Femur (tissue), 1 donor: ENCODE data around the gene SCARB1.

Source experiments
- DNase-seq: peaks from one replicate; pipeline ENCODE4 v3.0.0-alpha.2; 2017

SCARB1 gene

DNA sequence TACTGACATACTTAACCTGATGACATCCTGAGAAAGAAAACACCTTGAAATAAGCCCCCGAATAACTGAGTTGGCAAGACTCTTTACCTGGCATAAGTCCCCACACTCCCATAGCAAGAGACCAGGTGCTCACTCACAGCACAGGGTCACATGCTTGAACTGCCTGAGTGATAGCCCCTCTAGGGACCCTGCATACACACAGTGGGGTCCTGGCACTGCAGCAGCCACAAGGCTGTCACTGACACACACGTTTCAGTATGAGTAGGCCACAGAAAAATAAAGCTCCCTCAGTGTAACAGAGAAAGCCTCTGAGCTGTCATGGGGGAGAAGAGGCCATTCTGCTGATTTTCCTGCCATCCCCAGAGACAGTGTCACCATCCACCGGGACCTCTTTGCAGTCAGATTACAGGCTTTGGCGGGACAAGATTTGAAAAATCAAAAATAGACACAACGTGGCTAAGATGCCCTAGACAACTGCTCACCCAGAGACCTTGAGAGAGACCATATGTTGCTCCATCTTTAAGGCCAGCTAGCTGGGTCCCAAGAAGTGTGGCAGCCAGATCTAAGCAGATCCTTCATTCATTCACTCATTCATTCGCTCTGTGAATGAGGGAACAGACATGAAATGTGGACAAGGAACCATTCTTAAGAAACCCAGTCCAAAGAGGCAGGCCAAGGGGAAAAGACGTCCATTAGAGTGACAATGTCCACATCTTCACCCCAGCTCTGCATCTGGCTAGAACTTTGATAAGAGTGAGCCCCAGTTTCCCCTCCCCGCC, 1.6 kb downstream of the SCARB1 start:
- DNase-seq = no peak

DNA sequence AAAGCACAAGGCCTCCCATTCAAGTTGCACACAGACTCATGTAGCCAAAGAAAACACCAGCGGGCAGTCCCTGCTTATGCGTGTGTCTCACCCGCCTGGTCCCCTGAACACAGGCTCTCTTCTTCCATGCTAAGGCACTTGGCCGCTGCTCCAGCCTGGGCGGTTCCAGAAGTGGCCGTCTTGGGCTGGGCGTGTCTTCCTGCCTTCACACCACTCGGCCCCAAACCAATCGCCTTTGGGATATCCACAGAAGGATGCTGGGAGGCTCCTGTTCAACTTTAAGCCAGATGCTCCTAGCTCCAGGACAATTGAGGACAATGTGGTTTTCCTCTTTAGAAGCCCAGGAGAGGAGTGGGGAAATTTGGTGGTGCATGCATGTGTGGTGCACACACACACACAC, 2.2 kb downstream of the SCARB1 start:
- peak; percentile 89 for DNase-seq

DNA sequence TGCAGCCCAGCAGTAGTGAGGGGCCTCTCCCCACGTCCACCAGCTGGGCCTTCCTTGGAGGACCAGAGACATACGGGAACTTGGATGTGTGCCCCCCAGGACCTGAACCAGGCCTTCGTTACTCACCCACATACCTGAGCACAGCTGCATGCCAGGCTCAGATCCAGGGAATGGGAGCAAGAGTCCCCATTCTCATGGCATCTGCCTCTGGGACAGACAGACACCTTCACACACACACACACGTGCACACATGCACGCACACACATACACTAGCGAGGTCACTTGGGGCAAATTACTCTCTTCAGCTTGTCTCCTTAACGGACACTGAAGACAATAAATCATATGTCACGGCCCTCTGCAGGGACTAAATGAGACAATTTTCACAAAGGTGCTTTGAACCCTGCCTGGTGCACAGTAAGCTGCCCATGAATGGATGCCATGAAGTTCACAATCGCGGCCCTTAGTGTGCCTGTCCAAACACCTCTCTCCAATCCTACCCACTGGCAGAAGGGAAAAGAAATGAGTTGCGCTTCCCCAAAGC, 5.7 kb downstream of the SCARB1 start:
- no peak for DNase-seq

DNA sequence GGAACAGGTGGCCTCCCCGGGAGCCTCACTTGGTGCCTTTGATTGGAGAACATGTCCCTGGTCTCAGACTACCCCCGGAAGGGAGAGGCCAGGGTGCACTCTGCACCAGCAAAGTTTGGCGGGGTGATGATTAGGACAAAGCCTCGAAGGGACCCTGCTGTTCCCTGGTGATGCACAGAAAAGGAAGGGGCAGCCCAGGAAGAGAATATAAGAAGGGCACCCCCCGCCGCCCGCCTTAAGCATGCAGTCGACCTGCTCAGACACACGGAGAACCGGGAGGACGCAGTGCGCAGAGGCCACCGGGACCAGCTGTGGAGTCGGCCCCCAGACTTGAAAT, 6.9 kb downstream of the SCARB1 start:
- no peak for DNase-seq

DNA sequence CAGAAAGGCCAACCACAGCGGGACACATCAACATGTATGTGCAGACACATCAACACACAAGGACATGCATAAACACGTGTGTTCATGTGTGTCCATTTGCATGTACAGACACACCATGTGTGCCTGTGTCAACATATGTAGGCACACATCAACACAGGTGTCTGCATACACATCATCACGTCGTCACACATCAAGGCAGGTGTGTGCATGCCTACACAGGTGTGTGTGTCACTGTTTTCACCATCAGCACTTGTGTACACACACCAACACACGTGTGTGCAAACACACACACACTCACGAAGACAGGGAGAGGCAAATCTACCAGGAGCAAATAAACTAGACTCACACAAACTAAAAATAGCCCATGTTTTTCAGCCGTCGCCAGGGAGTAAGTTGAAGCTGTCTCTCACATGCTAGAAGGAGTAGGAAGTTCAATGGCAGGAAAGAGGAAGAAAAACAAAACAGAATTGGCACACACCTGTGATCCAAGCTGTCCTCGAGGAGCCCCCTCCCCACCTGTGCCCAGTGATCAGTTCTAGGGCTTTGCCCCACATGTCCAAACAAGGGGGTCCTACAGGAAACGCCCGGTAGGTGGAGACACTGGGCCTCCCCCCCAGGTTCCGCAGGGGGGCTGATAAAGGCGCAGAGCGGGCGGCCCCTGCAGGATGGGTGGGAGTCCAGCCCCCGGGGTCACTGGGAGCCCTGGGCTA, 7.4 kb downstream of the SCARB1 start:
- DNase-seq = no peak

DNA sequence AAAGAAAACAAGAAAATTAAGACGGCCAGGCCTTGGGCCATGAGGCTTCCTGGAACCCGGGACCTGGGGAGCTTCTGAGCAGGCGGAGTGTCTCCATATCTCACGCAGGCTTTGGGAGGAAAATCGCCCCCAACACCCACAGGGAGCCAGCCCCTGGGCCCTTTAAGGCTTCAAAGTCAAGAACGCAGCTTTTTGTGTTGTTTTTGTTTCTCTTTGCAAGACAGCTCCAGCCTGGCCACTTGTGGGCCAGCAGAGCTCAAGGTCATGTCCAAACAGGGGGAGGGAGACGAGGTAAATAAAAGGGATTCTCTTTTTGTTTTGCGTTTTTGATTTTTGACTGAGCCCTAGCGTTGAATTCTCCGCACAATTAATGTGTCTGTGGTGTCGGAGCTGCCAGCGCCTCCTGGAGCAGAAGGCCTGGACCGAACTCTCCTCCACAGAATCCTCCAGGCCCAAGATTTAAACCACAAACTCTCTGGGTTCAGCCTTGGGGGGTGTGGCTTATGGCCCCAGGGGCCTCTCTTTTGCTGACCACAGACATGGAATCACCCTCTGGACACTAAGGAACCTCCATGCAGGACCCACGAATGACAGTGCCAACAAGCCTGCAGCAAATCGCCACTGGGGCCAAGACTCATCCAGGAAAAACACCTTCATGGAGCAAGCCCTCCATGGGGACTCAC, 8.2 kb downstream of the SCARB1 start:
- no peak for DNase-seq

DNA sequence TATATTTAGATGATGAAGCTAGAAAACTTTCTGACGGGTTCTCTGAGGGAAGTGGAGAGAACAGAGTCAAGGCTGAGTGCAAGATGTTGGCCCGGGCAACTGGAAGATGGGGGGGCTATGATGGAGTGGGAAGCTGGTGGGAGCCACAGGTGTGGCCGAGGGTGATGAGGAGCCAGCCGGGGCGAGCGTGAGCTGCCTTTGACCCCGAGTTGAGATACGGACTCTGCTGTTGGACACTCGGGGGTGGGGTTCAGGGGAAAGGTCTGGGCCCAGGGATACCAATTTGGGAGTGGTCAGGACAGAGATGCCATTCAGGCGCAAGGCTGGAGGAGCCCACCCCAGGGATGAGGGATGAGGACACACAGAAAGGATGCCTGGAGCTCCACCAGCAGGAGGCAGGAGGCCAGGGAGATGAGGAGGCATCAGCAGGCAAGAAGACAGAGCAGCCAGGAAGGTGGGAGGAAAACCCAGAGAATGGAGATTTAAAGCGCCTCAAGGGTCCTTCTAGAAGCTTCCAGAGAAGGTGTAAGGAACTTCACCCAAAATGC, 9.0 kb downstream of the SCARB1 start:
- no peak for DNase-seq

DNA sequence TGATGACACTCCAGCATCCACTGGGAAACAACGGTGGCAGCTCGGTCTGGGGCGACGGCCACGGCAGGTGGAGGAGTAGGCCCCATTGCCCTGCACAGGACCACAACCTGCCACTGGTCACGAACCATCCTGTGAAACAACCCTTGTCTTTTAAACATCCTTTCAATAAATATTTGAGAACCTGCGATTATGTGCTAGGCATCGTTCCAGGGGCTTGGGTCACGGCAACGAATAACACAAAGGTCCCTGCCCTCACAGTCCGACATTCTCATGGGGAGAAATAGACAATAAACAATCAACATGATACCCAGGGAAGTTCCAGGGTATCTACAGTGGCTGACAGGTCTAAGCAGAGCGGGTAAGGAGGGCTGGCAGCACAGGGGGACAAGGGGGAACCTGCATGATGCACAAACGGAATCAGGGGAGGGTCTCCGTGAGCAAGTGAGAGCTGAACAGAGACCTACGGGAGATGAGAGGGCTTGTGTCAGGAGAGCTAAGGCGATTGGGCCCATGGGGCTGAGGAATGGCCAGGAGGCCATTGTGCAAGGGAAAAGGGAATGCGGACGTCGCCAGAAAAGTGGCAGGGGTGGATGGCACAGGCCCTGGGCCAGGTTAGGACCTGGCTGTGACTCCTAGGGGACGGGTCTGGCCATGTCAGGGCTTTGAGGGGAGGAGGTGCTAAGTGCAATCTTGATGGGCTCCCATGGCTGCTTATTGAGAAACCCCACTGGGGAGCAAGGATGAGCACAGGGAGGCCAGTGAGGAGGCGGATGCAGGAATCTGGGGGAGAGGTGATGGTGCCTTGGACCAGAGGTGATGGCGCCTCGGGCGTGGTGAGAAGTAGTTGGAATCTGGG, 9.7 kb downstream of the SCARB1 start:
- no peak for DNase-seq

DNA sequence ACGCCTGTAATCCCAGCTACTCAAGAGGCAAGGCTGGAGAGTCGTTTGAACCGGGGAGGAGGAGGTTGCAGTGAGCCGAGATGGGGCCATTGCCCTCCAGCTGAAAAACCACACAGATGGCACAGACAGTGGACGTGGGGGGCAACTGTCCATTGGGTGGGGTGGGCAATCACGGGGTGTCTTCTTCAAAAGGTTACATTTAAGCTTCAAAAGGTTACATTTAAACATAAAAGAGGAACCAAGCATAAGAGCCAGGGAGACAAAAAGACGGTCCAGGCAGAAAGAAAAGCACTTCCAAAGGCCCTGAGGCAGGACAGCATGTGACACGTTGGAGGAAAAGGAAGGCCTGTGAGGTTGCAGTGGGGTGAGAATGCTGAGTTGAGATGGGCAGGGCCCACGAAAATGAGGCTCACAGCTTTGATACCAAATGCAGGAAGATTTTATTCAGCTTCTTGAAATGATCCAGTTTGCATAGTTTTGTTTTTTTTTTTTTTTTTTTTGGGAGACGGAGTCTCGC, 10.7 kb downstream of the SCARB1 start:
- DNase-seq = no peak

DNA sequence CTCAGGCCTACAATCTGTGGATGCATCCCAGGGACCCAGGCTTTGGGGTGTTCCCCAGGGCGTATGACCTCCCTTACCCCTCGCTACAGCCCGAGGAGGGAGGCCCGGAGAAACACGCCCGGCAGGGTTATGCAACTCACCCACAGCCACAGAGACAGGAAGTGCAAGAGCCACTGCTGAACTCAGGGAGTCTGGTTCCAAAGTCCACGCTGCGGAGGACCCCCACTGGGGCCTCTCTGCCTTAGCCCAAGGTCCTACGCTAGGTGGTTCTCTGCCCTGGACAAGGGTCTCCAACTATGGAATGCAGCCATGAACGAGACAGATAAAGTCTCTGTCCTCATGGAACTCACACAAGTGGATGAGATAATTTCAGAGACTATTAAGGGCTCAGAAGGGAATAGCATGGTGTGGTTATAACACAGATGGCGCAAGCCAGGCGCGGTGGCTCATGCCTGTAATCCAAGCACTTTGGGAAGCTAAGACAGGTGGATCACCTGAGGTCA, 11.3 kb downstream of the SCARB1 start:
- peak; percentile 68 for DNase-seq

DNA sequence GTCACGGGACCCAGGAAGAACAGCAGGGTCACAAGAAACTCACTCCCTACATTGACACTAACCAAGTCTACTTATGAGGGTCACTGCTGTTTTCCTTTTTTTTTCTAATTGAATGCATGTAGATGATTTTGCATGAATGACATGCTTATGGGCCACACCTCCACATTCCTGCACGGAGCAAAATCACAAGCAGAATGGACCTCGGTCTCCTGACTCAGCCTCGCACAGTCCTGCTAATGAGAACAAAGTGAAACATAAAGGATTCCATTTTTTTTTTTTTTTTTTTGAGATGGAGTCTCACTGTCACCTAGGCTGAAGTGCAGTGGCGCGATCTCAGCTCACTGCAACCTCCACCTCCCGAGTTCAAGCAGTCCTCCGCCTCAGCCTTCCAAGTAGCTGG, 12.3 kb downstream of the SCARB1 start:
- DNase-seq = no peak

DNA sequence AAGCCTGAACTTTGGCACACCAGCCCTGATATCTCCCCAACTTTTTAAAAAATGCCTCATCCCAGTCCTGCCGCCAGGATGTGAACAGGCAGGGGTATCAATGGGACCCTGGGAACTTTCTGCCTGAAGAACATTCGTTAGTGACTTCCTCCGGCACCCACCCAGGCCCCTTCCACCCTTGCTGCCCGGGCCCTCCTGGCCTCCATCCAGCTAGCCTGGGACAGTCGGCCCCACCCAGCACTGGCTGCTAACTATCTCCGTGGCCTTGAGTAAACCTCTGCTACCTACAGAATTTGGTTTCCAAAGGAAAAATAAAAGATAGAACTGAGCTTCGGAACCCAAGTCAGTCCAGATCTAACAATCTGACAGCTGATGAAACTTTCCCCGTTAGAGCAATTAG, 14.3 kb downstream of the SCARB1 start:
- DNase-seq = no peak

DNA sequence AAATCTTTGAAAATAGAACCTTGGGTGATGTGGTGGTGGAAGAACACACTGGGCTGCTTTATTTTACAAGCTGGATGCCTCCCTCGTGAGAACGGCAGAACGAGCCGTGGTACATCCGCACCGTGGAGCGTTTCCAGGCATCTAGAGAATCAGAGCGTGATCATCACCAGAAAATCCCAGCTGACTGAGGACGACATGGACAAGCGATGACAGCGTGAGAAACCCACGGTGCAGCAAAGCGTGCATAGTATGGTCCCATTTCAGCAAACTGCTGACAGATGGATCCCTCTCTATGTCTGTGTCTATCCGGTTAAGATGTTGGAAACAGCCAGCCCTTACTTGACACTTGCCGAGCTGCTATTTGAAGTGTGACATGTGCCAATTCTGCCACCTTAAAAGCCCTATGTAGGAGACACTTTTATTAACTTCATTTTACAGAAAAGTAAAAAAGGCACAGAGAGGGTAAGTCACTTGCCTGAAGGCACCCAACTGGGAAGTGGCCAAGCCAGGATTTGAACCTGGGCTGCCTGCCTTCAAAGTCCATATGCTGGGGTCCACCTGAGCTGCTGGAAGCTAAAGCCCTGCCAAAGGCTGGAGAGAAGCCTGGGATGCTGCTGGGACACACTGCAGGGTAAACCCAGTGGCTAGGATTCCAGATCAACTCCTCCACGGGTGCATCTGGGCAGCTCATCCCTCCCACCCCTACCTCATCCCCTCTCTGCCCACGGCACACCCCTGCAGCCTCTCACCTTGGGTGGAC, 14.9 kb downstream of the SCARB1 start:
- no peak for DNase-seq

DNA sequence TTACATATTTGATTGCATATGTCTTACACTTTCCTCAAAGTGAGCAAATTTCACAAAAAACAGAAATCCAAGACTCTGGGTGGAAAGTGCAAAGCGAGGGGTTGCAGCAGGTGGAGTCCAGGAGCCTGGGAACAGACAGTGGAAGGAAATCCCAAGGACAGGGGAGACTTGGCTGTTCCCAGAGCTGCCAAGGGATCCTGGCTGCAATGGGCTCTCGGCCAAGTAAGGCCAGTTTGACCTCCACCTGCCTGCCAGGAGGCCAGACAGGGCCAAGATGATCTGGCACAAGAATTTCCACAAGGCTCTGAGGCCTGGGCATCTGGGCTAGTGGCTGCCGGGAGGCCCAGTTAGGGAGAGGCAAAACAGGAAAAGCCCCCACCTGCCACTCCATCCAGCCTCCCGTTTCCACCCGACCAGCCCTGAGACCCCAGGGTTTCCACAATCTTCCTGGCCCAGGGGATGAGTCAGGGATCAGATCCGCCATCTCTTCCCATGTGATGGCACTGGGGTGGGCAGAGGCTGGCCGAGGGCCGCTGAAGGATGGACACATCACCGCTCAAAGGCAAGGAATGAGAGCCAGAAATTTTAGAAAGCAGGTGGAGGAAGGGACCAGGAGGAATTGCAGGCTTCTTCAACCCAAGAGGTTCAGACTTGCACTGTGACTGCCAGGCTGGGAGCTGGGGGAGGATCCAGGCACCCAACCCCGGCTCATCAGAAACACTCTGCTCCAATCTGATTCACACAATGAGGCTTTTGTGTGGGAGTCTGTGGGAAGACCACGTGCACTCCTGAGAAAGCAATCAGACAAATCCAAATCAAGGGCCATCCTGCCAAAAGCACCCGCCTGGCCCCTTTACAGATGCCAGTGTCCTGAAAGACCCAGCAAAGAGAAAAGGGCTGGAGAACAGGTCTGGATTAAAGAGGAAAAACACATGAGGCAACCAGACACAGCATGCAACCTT, 16.3 kb downstream of the SCARB1 start:
- no peak for DNase-seq

DNA sequence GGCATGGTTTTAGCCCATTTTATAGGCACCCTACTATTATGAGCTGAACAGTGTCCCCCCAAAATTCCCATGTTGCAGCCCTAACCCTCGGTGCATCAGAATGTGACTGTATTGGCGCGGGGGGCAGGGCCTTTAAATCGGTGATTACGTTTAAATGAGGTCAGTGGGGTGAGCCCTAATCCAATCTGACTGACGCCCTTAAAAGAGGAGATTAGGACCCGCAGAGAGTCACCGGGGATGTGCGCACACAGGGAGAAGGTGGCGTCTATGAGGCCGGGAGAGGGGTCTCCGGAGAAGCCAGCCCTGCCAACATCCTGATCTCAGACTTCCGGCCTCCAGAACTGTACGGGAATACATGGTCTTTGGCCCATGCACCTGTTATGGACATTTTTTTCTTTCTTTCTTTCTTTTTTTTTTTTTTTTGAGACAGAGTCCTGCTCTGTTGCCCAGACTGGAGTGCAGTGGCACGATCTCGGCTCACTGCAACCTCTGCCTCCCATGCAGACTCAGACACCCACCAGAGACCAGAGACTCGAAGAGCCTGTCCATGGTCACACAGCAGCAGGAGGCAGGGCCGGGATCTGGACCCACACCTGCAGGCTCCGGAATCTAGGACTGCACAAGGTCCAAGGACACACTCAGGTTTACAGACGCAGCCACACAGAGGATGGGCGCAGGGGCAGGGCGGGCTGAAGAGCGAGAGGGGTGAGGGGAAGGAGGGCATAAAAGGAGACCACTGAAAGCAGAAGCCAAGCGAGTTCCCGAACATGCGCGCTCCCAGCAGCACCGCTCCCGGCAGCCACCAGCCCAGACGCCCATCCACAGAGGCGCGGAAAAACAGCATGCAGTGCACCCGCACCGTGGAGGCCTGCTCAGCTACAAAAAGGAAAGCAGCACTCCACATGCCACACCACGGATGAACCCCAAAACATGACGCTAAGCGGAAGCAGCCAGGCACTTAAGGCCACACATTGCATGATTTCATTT, 19.0 kb downstream of the SCARB1 start:
- no peak for DNase-seq

DNA sequence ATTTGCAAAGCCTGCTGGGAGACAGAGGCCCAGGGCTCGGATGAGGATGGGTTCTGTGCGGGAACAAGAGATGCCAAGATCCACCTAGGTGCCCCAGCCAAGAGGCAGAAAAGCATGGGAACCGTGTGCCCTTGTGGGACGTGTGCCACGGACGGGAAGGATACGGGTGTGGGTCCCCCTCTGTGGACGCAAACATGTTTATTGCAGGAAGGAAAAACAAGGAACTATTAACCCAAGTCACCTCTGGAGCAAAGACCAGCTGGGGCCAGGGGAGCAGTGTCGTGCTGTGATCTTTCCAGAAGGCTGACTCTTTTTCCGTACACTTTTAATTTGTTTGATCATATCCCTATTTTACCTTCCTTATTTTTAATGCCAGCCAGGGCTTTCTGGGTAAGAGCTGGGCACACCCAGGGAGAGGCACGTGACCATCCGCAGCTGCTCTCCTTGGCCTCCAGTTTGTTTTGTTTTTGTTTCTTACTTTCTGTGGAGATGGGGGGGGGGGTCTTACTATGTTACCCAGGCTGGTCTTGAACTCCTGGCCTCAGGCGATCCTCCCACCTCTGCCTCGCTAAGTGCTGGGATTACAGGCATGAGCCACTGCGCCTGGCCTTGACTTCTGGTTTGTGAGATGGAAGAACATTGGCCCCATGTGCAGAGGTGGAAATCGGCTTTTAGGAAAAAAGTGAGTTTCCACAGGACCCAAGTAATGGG, 20.7 kb downstream of the SCARB1 start:
- no peak for DNase-seq

DNA sequence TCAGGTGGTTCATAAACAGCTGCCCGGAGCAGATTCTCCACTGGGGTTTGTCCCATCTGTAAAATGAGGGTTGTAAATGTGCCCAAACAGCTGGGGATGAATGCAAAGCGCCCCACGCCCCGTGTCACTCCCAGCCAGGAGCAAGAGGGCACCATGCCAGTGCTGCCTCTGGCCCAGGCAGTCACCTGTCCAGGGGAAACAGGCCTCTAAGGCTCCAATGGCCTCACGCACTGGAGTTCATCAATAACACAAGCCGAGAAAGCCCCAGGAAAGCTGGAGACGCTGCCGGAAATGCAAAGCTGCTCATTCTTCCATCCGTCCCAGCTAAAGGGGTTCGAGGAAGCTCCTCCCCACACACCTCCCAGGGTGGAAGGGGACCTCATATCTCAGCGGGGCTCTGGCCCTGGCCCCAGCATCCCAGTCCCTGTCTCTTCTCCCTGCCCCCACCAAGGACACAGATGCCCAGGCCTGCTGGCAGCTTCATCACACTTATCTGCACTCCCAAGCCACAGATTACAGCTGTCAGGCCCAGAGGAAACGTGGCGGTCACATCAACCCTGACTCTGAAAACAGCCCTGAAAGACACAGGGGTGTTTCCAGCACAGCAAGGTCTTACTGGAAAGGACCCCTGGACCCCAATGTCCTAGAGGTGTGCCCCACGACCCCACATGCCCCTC, 21.5 kb downstream of the SCARB1 start:
- no peak for DNase-seq

DNA sequence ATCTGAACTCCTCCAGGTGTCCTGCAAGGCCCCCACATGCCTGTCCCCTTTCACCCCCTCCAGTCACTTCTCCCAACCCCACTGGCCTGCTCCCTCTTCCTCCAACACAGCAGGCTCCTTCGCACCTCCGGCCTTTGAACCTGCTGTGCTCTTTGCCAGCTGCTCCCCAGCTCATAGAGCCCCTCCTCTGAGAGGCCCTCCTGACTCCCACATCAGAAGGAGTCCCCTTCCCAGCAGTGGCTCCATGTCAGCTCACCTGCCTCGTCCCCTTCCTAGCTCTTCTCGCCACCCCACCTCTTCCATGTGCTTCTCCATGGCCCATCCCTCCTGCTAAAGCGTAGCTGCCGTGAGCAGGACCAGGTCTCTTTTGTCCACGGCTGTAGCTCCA, 22.1 kb downstream of the SCARB1 start:
- no peak for DNase-seq
